Activated CD8-positive, alpha-beta memory T cell treated with anti-CD3 and anti-CD28 coated beads, Interleukin-2, amount 10 ng/mL, durations not matched to agents 7 days and 5 days (primary cell): ENCODE results near the gene PAX3. TPM values are rescaled to one million over a fixed set of nuclear protein-coding genes. Genes with fewer than 3 reads are reported as not detected.
A peak's percentile ranks its signal among the peaks of the same experiment; 100 is the strongest.

Experiments used
- ATAC-seq: fragments of 150-1000 bp; cut with Tn5 transposase; one replicate; pipeline ENCODE4 v1.10.0; 2021; ENCODE audit warnings: moderate library complexity
- CTCF ChIA-PET: fragments of 350-600 bp; sonication (Branson Sonifier 250); formaldehyde crosslinking; loops from one replicate; lab custom pipeline; 2021; ENCODE audit warnings: antibody characterized with exemption; lab: Charles Lee
- DNase-seq: peaks from one replicate; pipeline ENCODE4 v3.0.0-alpha.2; 2020
- H3K27ac Mint-ChIP-seq: one replicate; pipeline ENCODE4 v1.8.0; 2021; ENCODE audit warnings: mild to moderate bottlenecking, mixed read lengths
- H3K27me3 Mint-ChIP-seq: one replicate; pipeline ENCODE4 v1.8.0; 2021; ENCODE audit warnings: mixed read lengths
- H3K36me3 Mint-ChIP-seq: one replicate; pipeline ENCODE4 v1.8.0; 2021; ENCODE audit warnings: mild to moderate bottlenecking, mixed read lengths
- H3K4me1 Mint-ChIP-seq: one replicate; pipeline ENCODE4 v1.8.0; 2021; ENCODE audit warnings: mixed read lengths
- H3K4me3 Mint-ChIP-seq: one replicate; pipeline ENCODE4 v1.8.0; 2021; ENCODE audit warnings: mild to moderate bottlenecking, moderate library complexity, mixed read lengths
- H3K9me3 Mint-ChIP-seq: one replicate; pipeline ENCODE4 v1.8.0; 2022; ENCODE audit warnings: low read depth, mixed read lengths
- total RNA-seq, 2 experiments: library from RNA; stranded (reverse); gene quantifications; one replicate each; pipeline ENCODE4 v1.2.3, GENCODE V29; 2021

The PAX3 gene
- total RNA-seq, 2 experiments from 2014 or later, result not detected

DNA sequence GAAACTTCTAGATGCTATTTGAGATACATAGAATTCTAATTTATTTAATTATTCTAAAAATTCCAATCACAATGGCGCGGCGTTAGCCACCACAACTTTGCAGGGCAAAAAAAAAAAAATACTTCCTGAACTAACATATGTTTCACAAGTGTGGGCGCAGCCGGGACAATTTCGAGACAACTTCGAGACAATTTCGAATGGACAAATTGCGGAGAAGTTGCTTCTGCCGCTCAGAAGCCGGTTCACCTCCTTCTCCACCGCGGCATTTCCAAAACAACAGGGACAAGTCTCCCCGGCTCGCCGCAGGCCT is 842 bp downstream of the PAX3 start:
- ATAC-seq (no peak), DNase-seq (no peak)
- H3K27ac Mint-ChIP-seq, result no peak overlapping the region
- H3K36me3 Mint-ChIP-seq, result peaks cover 7% of the 10 kb centered on the region
- peaks cover 18% of the 10 kb centered on the region for H3K4me1 Mint-ChIP-seq
- H3K9me3 Mint-ChIP-seq, result peaks cover under 1% of the 10 kb centered on the region
- CTCF ChIA-PET, result no interaction called here
- no peak overlapping the region for H3K4me3 Mint-ChIP-seq
- H3K27me3 Mint-ChIP-seq, result peaks cover 96% of the 10 kb centered on the region

- ATAC-seq (no peak), DNase-seq (no peak)
- Mint-ChIP-seq H3K4me1 (peaks cover 17% of the 10 kb centered on the region), H3K36me3 (peaks cover 4% of the 10 kb centered on the region), H3K27ac (no peak overlapping the region), H3K4me3 (no peak overlapping the region), H3K9me3 (no peaks in the 10 kb centered on the region), H3K27me3 (peaks cover 96% of the 10 kb centered on the region)
- CTCF ChIA-PET, result interaction anchor here (2.2 kb wide), 1 partner anchor 20 kb away, joined by 7 read pairs; no protein-coding TSS in a partner anchor
Measured at GRCh38 chr2:222297600-222297935, 1.2 kb downstream of the PAX3 start.

DNA sequence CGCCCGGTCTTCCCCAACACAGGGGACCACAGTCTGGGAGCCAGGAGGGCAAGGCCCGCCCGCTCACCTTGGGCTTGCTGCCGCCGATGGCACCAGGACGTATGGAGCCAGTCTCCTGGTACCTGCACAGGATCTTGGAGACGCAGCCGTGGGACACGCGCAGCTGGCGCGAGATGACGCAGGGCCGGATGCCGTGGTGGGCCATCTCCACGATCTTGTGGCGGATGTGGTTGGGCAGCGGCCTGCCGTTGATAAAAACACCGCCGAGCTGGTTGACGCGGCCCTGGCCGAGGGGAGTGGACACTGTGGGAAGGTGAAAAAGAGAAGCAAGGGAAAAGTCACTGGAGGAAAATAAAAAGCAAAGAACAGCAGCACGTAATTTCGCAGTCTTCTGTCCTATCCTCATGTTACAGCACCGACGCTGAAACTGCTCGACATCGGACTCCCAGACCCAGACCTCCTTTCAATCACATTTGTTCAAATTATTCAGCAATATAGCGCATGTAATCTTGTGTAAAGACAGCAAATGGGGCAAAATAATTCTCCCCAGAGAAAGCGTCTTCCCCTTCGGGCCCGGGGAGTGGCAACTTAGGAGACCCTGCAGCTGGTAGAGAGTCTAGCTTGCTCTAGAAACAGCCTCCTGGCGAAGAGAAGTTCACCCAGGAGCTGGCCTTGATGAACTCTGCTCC is 1.7 kb downstream of the PAX3 start:
- CTCF ChIA-PET, result interaction anchor here (1.0 to 2.2 kb wide), 3 partner anchors 17 to 25 kb away, joined by 3 to 7 read pairs (median 4); no protein-coding TSS in a partner anchor
- DNase-seq (no peak), ATAC-seq (no peak)
- H3K9me3 Mint-ChIP-seq, result no peaks in the 10 kb centered on the region
- H3K4me1 Mint-ChIP-seq, result peaks cover 15% of the 10 kb centered on the region
- peaks cover 3% of the 10 kb centered on the region for H3K36me3 Mint-ChIP-seq
- no peak overlapping the region for H3K27ac Mint-ChIP-seq
- H3K27me3 Mint-ChIP-seq, result peaks cover 96% of the 10 kb centered on the region
- H3K4me3 Mint-ChIP-seq, result no peak overlapping the region

GRCh38 chr2:222296311-222296741 is 2.5 kb downstream of the PAX3 start:
- no peak overlapping the region for H3K4me3 Mint-ChIP-seq
- H3K27me3 Mint-ChIP-seq, result peaks cover 96% of the 10 kb centered on the region
- peaks cover 3% of the 10 kb centered on the region for H3K36me3 Mint-ChIP-seq
- H3K27ac Mint-ChIP-seq, result peak overlapping the region; percentile 55
- no peaks in the 10 kb centered on the region for H3K9me3 Mint-ChIP-seq
- peaks cover 15% of the 10 kb centered on the region for H3K4me1 Mint-ChIP-seq
- no peak for ATAC-seq
- CTCF ChIA-PET, result interaction anchor here (0.7 to 2.2 kb wide), 4 partner anchors 17 to 25 kb away, joined by 3 to 7 read pairs (median 4); no protein-coding TSS in a partner anchor
- no peak for DNase-seq

DNA sequence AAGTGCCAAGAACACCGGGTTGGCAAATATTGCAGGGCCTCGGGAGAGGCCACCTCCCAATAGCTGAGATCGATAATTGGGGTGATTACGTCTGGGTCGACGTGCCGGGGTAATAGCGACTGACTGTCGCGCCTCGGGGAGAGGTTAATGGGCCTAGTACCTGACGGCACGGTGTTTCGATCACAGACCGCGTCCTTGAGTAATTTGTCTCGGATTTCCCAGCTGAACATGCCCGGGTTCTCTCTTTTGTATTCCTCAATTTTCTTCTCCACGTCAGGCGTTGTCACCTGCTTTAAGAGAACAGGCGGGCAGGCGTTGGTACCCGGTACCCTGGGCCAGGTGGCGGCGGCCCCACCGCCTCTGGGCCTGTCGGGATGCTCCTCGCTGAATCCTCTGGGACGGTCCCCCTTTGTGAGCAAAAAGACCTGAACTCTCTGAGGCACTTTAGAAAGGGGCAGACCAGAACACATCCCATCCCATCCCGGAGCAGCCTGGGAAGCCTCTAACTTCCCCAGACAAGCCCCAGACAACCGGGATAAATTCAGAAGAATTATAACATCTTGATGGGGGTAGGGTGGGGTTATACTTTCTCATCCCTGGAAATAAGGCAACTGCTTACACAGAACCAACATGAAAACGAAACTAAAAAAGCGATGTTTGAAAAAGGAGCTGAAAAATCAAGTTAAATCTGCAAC is 3.3 kb downstream of the PAX3 start:
- ATAC-seq (no peak), DNase-seq (no peak)
- CTCF ChIA-PET, result interaction anchor here (0.7 to 2.2 kb wide), 3 partner anchors 18 to 24 kb away, joined by 3 to 7 read pairs (median 3); no protein-coding TSS in a partner anchor
- H3K27ac Mint-ChIP-seq, result no peak overlapping the region
- peak overlapping the region; percentile 15 for H3K4me3 Mint-ChIP-seq
- H3K27me3 Mint-ChIP-seq, result peaks cover 94% of the 10 kb centered on the region
- no peaks in the 10 kb centered on the region for H3K9me3 Mint-ChIP-seq
- peaks cover 16% of the 10 kb centered on the region for H3K4me1 Mint-ChIP-seq
- peaks cover 3% of the 10 kb centered on the region for H3K36me3 Mint-ChIP-seq

GRCh38 chr2:222294996-222295367 is 3.8 kb downstream of the PAX3 start:
- ATAC-seq (no peak), DNase-seq (no peak)
- Mint-ChIP-seq H3K4me3 (no peak overlapping the region), H3K36me3 (peaks cover 5% of the 10 kb centered on the region), H3K27me3 (peaks cover 94% of the 10 kb centered on the region), H3K27ac (no peak overlapping the region), H3K9me3 (no peaks in the 10 kb centered on the region), H3K4me1 (peaks cover 17% of the 10 kb centered on the region)
- CTCF ChIA-PET, result no interaction called here

DNA sequence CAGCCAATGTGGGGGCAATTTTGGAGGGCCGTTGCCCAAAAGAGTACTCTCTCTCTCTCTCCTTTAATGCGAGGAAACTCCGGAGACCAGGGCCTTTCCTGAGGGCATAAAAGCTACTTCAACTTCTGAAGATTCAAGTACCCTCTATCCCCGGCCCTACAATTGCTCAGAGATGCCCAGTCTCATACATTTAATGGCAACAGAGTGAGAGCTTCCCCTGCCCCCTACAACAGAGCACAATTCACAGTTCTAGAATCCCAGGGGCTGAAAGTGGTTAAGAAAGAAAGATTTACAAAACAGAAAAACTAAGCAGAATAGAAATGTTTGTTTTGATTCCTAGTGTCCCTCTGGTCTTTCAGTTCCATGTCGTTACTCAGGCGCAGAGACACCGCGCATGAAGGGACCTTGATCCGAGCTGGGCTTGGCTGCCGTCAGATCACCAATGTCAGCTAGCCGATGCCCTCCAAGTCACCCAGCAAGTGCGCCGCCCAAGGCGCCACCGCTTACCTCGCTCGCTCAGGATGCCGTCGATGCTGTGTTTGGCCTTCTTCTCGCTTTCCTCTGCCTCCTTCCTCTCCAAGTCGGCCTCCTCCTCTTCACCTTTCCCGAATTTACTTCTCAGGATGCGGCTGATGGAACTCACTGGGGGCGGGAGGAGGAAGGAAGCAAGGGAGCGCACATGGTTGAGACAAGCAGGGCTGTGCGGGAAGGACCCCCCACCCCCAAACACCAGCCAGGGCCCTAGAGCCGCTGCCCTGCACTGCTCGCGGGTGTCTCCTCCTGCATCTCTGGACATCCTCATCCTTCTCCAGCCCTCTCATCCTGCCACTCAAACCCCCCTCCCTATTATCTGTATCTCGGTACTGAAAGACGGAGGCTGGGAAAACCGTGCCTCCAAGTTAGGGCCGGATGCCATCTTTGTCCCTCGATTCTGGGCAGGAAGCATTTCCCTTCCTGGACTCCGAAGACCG is 4.9 kb downstream of the PAX3 start:
- CTCF ChIA-PET, result no interaction called here
- Mint-ChIP-seq H3K27ac (no peak overlapping the region), H3K36me3 (peaks cover 3% of the 10 kb centered on the region), H3K4me3 (no peak overlapping the region), H3K4me1 (peaks cover 14% of the 10 kb centered on the region), H3K27me3 (peaks cover 94% of the 10 kb centered on the region), H3K9me3 (no peaks in the 10 kb centered on the region)
- DNase-seq (no peak), ATAC-seq (no peak)

DNA sequence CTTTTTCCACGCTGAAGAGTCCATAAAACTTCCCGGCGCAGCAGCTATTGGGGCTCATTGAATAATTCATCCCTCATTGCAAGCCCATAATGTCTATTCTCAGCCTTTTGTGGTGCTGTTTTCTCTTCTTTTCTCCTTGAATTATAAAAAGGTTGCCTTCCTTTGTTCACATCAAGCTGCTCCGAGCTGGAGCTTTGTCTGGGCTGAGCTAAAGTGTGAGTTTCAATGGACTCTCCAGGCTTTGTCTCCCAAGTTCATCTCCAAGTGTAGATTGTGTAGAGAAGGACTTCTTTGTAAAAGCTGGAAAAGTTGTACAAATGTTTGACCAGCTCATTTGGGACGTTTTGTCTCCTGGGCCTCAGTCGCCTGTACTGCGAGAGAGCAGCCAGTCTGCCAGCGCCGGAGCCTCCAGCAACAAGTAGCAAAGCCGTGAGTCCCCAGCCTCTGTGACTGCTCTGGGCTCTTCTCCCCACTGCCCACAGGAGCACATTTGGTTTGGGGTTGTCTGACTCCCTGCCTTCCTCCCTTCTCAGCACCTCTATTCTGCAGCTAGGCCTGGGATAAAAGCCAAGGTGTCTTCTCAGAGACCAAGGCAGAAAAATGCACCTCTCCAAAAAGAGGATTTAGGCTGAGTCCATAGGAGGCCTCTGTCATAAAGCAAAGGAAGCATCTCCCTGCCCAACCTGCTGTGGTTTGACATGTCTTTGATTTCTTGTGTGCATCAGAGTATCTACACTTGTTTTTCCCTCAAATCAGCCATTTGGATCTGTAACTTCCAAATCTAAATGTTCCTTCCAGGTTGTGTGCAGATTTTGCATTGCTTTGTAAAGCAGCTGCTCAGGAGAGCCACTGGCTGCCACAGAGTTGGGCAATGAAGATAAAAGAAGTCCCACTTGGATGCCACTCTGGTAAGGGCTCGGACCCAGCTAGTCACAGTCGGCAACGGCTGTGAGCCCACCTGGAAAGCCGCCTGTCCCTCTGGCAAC is 6.4 kb downstream of the PAX3 start:
- Mint-ChIP-seq H3K27me3 (peaks cover 97% of the 10 kb centered on the region), H3K4me3 (no peak overlapping the region), H3K27ac (no peak overlapping the region), H3K4me1 (peaks cover 14% of the 10 kb centered on the region), H3K9me3 (no peaks in the 10 kb centered on the region), H3K36me3 (peaks cover 3% of the 10 kb centered on the region)
- CTCF ChIA-PET, result interaction anchor here (1.0 kb wide), 1 partner anchor 11 kb away, joined by 3 read pairs; no protein-coding TSS in a partner anchor
- no peak for DNase-seq
- no peak for ATAC-seq

DNA sequence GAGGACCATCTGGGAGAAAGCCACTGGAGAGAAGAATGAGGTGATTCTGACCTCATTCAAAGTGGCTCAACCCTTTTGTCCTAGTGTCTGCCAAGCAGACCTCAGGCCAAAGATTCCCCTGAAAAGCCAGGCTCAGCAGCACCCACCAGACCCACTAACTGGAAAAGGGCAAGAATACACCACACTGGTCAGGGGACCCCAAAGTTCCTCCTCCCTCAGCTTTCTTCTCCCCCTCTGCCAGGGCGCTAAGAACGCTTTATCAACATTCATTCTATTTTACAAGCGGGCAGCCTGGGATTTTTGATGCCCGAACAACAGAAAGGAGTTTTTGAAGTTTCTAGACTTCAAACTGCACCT is 7.3 kb downstream of the PAX3 start:
- no peak for DNase-seq
- CTCF ChIA-PET, result interaction anchor here (0.5 kb wide), 1 partner anchor 299 kb away, joined by 3 read pairs; no protein-coding TSS in a partner anchor
- Mint-ChIP-seq H3K27me3 (peaks cover 96% of the 10 kb centered on the region), H3K4me3 (no peak overlapping the region), H3K27ac (no peak overlapping the region), H3K9me3 (no peaks in the 10 kb centered on the region), H3K4me1 (peaks cover 10% of the 10 kb centered on the region), H3K36me3 (peaks cover 3% of the 10 kb centered on the region)
- no peak for ATAC-seq

DNA sequence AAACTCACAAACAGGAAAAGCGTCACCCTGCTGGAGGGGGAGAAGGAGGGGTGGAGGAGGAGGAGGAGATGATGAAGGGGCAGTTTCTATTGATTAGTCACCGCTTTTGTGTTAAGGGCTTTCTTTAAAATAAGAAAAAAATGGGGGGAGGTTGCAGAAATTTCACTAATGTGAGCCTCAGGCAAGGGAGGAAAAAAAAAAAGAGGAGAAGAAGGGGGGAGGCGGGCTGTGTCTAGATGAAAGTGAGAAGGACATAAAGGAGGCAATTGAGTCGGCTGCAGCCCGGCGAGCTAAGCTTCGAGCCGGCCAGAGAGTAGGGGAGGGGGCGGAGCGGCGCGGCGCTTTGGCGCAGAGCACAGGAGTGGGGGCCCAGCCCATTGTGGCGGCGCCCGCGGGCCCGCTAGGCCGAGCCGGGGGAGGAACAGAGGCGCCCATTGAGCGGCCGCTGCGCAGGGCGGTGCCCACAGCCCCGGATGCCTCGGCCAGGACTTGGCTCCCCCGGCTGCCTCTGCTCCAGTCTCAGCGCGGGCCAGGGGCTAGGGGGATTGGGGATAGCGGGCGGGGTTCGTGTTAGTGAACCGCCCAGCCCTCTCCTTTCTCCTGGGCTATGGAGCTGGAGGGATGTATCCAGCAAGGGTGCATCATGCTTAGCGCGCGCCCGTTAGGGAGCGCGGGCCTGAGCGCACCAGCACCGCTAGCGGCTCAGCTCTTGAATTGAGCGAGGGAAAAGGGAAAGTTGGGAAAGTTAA is 7.9 kb downstream of the PAX3 start:
- no peaks in the 10 kb centered on the region for H3K9me3 Mint-ChIP-seq
- H3K27ac Mint-ChIP-seq, result no peak overlapping the region
- peaks cover 3% of the 10 kb centered on the region for H3K36me3 Mint-ChIP-seq
- ATAC-seq, result no peak
- no peak for DNase-seq
- no peak overlapping the region for H3K4me3 Mint-ChIP-seq
- peaks cover 95% of the 10 kb centered on the region for H3K27me3 Mint-ChIP-seq
- H3K4me1 Mint-ChIP-seq, result peaks cover 8% of the 10 kb centered on the region
- CTCF ChIA-PET, result interaction anchor here (0.5 kb wide), 1 partner anchor 300 kb away, joined by 3 read pairs; no protein-coding TSS in a partner anchor

DNA sequence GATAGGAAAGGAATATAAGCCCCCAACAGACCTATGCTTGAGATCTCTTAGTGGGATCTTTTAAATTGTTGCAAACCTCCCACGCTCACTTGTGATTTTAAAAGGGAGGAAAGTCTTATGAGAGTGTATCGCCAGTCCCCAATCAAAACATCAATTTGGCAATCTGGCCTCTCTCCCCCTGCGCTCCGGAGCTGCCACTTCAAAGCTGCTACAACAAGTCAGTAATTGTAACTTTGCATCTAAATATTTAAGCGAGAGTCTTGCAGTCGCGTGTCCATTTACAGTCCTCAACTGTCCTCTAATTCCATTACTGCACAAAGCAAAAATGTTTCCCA is 8.4 kb downstream of the PAX3 start:
- H3K4me3 Mint-ChIP-seq, result no peak overlapping the region
- CTCF ChIA-PET, result no interaction called here

More for the DNA sequence above, 8.4 kb downstream of the PAX3 start:
- Mint-ChIP-seq H3K27me3 (peaks cover 89% of the 10 kb centered on the region), H3K36me3 (peaks cover 3% of the 10 kb centered on the region), H3K4me1 (peaks cover 5% of the 10 kb centered on the region), H3K27ac (peak overlapping the region; percentile 19), H3K9me3 (no peaks in the 10 kb centered on the region)
- ATAC-seq (no peak), DNase-seq (no peak)
